Left renal cortex interstitium (tissue), 4 donors: ENCODE data around the gene MTRF1. TPM values are rescaled to one million over a fixed set of nuclear protein-coding genes. Genes with fewer than 3 reads are reported as not detected.

Experiments used
- DNase-seq, 4 donors: peaks; one replicate each; pipeline ENCODE4 v3.0.0-alpha.2; 2013; ENCODE audit warnings: low read depth in 4 of 4, low spot score in 2 of 4, missing footprints in 1 of 4
- polyA plus RNA-seq, 4 donors: library from polyadenylated mRNA; unstranded; fragments of 120-200 nt; gene quantifications; one replicate each; pipeline ENCODE4 v1.2.1, GENCODE V29; 2013; ENCODE audit not compliant: insufficient read length in 4 of 4

MTRF1 gene
- polyA plus RNA-seq: 10 to 100 TPM; 13.8 to 26.4 (median 18.2) TPM

GRCh38 chr13:41263261-41263971 lies at the start of gene MTRF1:
Gene MTRF1 (minus strand): TSS chr13:41263576. CDS start chr13:41260907, 2,669 bp downstream.
- peak; percentile 74 to 96 (median 82) for DNase-seq

GRCh38 chr13:41313117-41313516 lies 49.7 kb upstream of the MTRF1 start:
- DNase-seq: no peak

GRCh38 chr13:41312176-41312500 lies 48.8 kb upstream of the MTRF1 start:
- DNase-seq: peak in 1 of 4 donors; percentile 33

GRCh38 chr13:41311406-41312175 lies 48.2 kb upstream of the MTRF1 start:
- peak in 3 of 4 donors; percentile 36 to 68 (median 40) for DNase-seq

GRCh38 chr13:41310963-41311405 lies 47.6 kb upstream of the MTRF1 start, which contains the start of gene NAA16:
Gene NAA16 (plus strand): TSS chr13:41311267. CDS start chr13:41311529, 262 bp downstream.
- DNase-seq: peak; percentile 85 to 92 (median 88)

- no peak for DNase-seq
These were observed 44.7 kb upstream of the MTRF1 start for GRCh38 chr13:41307884-41308640.

GRCh38 chr13:41306271-41307145 lies 43.1 kb upstream of the MTRF1 start:
- DNase-seq: no peak

- DNase-seq: no peak
These were observed 41.2 kb upstream of the MTRF1 start for GRCh38 chr13:41304551-41304950.

GRCh38 chr13:41302743-41303142 lies 39.4 kb upstream of the MTRF1 start:
- DNase-seq: no peak

GRCh38 chr13:41299316-41300094 lies 36.1 kb upstream of the MTRF1 start:
- no peak for DNase-seq

- DNase-seq: no peak
These were observed 33.7 kb upstream of the MTRF1 start for GRCh38 chr13:41296879-41297646.

- no peak for DNase-seq
These were observed 32.6 kb upstream of the MTRF1 start for GRCh38 chr13:41295973-41296372.

- DNase-seq: no peak
These were observed 31.5 kb upstream of the MTRF1 start for GRCh38 chr13:41294914-41295313.

GRCh38 chr13:41293272-41293671 lies 29.9 kb upstream of the MTRF1 start:
- DNase-seq: no peak

GRCh38 chr13:41291246-41291645 lies 27.9 kb upstream of the MTRF1 start:
- no peak for DNase-seq

- DNase-seq: no peak
These were observed 26.1 kb upstream of the MTRF1 start for GRCh38 chr13:41289463-41289881.

GRCh38 chr13:41286370-41286769 lies 23.0 kb upstream of the MTRF1 start:
- DNase-seq: no peak

- DNase-seq: no peak
These were observed 21.3 kb upstream of the MTRF1 start for GRCh38 chr13:41284512-41285288.
